Keratinocyte (primary cell): Measurements from ENCODE around the gene QSOX2. TPM values are rescaled to one million over a fixed set of nuclear protein-coding genes. Genes with fewer than 3 reads are reported as not detected.

Source experiments
- DNase-seq: peaks from one replicate; pipeline ENCODE4 v3.0.0-alpha.2; 2011; ENCODE audit warnings: low read depth, missing footprints, low spot score
- FAIRE-seq: peaks from 2 replicates; lab custom pipeline; 2011; peaks lifted over from hg19 to GRCh38; lab: Jason Lieb, UNC
- H2AFZ ChIP-seq: 2 replicates; pipeline ENCODE4 v1.6.0; 2012; ENCODE audit warnings: low read length, control low read depth, inconsistent platforms; ENCODE audit not compliant: control insufficient read depth
- H3K27ac ChIP-seq: 2 replicates; pipeline ENCODE4 v1.5.1; 2011; ENCODE audit warnings: low read length; ENCODE audit not compliant: control insufficient read depth, insufficient read depth
- H3K27me3 ChIP-seq: 3 replicates; pipeline ENCODE4 v1.6.0; 2011; ENCODE audit warnings: low read length; ENCODE audit not compliant: control insufficient read depth, insufficient read depth; ENCODE audit errors: extremely low read depth
- H3K36me3 ChIP-seq, 2 experiments: 2 replicates in 1 of 2; 3 replicates in 1 of 2; pipeline ENCODE4 v1.5.1; 2011; ENCODE audit warnings: low read length in 2 of 2, mild to moderate bottlenecking in 1 of 2; ENCODE audit not compliant: control insufficient read depth in 2 of 2, insufficient read depth in 2 of 2; ENCODE audit errors: extremely low read depth in 1 of 2
- H3K4me1 ChIP-seq: 3 replicates; pipeline ENCODE4 v1.5.1; 2011; ENCODE audit warnings: low read length; ENCODE audit not compliant: control insufficient read depth, insufficient read depth; ENCODE audit errors: extremely low read depth
- H3K4me2 ChIP-seq: 3 replicates; pipeline ENCODE4 v1.6.0; 2011; ENCODE audit warnings: low read depth, low read length; ENCODE audit not compliant: control insufficient read depth, insufficient read depth; ENCODE audit errors: extremely low read depth
- H3K4me3 ChIP-seq, 3 experiments: fragments of 200-600 bp in 1 of 3; sonication (generic) in 1 of 3; 2 replicates in 2 of 3; 3 replicates in 1 of 3; pipeline ENCODE4 v1.5.1; 2011 to 2016; ENCODE audit warnings: low read length in 3 of 3, mild to moderate bottlenecking in 3 of 3, control low read depth in 2 of 3, inconsistent platforms in 1 of 3, low read depth in 1 of 3, mixed read lengths in 1 of 3, mixed run types in 1 of 3, moderate library complexity in 1 of 3; ENCODE audit not compliant: control insufficient read depth in 2 of 3, insufficient read depth in 2 of 3; ENCODE audit errors: extremely low read depth in 1 of 3
- H3K79me2 ChIP-seq: 2 replicates; pipeline ENCODE4 v1.6.0; 2012; ENCODE audit warnings: low read length; ENCODE audit not compliant: control insufficient read depth, insufficient read depth
- H3K9ac ChIP-seq: 3 replicates; pipeline ENCODE4 v1.6.0; 2011; ENCODE audit warnings: low read length; ENCODE audit not compliant: control insufficient read depth, insufficient read depth; ENCODE audit errors: extremely low read depth
- H3K9me1 ChIP-seq: 3 replicates; pipeline ENCODE4 v1.6.0; 2011; ENCODE audit warnings: low read length; ENCODE audit not compliant: control insufficient read depth, insufficient read depth; ENCODE audit errors: extremely low read depth
- H3K9me3 ChIP-seq: 2 replicates; pipeline ENCODE4 v1.5.1; 2012; ENCODE audit warnings: low read depth, low read length; ENCODE audit not compliant: control insufficient read depth
- H4K20me1 ChIP-seq: 3 replicates; pipeline ENCODE4 v1.6.0; 2011; ENCODE audit warnings: low read length; ENCODE audit not compliant: control insufficient read depth, insufficient read depth; ENCODE audit errors: extremely low read depth
- EZH2 ChIP-seq: IDR thresholded peaks from one replicate; pipeline ENCODE4 v1.6.1; 2012; ENCODE audit warnings: inconsistent platforms, mild to moderate bottlenecking, low read length, moderate library complexity
- dilution Hi-C: fragments of 300-500 bp; cut with MboI; formaldehyde crosslinking; loops from one replicate; pipeline ENCODE4 v1.7.0; 2020; ENCODE audit warnings: low sequenced_read_pairs; ENCODE audit not compliant: extremely low pct_ligation_motif_present
- polyA plus RNA-seq, 5 experiments: library from polyadenylated mRNA; depleted of rRNA in 3 of 5; stranded (reverse) in 3 of 5; stranded (forward) in 1 of 5; unstranded in 1 of 5; fragments of >200 nt; gene quantifications; 1 replicate in 1 of 5; 2 replicates in 3 of 5; 3 replicates in 1 of 5; pipeline versions ENCODE4 v1.2.1 to v1.2.3, GENCODE V29; 2011 to 2012; ENCODE audit warnings: missing spikeins in 2 of 5, low read depth in 1 of 5, low replicate concordance in 1 of 5
- TF ChIP-seq, protein P1 (sequence below), 3 experiments: IDR thresholded peaks in 1 of 3; conservative IDR thresholded peaks in 1 of 3; optimal IDR thresholded peaks in 1 of 3; 2 replicates in 2 of 3; 3 replicates in 1 of 3; pipeline versions ENCODE3 to v1.5.1; 2011; ENCODE audit warnings: low read length in 3 of 3, mild to moderate bottlenecking in 3 of 3, moderate library complexity in 2 of 3, control low read depth in 1 of 3, inconsistent platforms in 1 of 3; ENCODE audit not compliant: insufficient read depth in 2 of 3; ENCODE audit errors: extremely low read depth in 1 of 3

QSOX2 gene
- polyA plus RNA-seq, 1 donor (not counting 4 experiments of a cell fraction or from before 2014, with no cell fraction given): 11.9 TPM

DNA sequence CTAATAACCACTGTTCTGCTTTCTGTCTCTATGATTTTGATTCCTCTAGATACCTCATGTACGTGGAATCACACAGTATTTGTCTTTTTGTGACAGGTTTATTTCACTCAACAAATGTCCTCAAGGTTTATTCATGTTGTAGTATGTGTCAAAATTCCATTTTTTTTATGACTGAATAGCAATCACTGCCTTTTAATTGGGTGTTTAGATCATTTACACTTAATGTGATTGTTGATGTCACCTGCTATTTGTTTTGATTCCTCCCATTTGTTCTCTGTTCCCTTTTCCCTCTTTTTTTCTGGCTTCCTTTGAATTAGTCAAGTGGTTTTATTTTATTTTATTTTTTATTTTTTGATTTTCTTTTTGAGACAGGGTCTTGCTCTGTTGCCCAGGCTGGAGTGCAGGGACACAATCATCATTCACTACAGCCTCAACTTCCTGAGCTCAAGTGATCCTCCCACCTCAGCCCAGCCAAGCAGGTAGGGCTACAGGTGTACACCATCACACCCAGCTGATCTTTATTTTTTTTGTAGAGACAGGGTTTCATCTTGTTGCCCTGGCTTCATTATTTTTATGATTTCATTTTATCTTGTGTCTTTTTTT lies 82.3 kb downstream of the QSOX2 start:
- Histone ChIP-seq H4K20me1 (no peaks in the 10 kb centered on the region), H3K79me2 (no peaks in the 10 kb centered on the region), H3K9ac (no peak overlapping the region), H3K4me3 (no peak overlapping the region), H3K4me1 (no peaks in the 10 kb centered on the region), H3K36me3 (no peaks in the 10 kb centered on the region), H3K27ac (no peak overlapping the region), H3K27me3 (peaks cover 2% of the 10 kb centered on the region), H3K4me2 (no peak overlapping the region), H2AFZ (no peak overlapping the region), H3K9me1 (no peaks in the 10 kb centered on the region), H3K9me3 (no peaks in the 10 kb centered on the region)
- no peak for FAIRE-seq
- dilution Hi-C loops: no loop called here
- DNase-seq: no peak
- TF ChIP-seq, protein P1, sequence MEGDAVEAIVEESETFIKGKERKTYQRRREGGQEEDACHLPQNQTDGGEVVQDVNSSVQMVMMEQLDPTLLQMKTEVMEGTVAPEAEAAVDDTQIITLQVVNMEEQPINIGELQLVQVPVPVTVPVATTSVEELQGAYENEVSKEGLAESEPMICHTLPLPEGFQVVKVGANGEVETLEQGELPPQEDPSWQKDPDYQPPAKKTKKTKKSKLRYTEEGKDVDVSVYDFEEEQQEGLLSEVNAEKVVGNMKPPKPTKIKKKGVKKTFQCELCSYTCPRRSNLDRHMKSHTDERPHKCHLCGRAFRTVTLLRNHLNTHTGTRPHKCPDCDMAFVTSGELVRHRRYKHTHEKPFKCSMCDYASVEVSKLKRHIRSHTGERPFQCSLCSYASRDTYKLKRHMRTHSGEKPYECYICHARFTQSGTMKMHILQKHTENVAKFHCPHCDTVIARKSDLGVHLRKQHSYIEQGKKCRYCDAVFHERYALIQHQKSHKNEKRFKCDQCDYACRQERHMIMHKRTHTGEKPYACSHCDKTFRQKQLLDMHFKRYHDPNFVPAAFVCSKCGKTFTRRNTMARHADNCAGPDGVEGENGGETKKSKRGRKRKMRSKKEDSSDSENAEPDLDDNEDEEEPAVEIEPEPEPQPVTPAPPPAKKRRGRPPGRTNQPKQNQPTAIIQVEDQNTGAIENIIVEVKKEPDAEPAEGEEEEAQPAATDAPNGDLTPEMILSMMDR (optimal IDR thresholded peaks at IDR 0.05 in 1 of 3, IDR thresholded peaks at IDR 0.05 in 1 of 3, conservative IDR thresholded peaks at IDR 0.05 in 1 of 3; ENCODE audit: extremely low read depth in 1 of 3, insufficient read depth in 2 of 3, low read length in 3 of 3): no peak
- no peak for TF ChIP-seq EZH2

- no peak overlapping the region for H3K27ac ChIP-seq
- no peaks in the 10 kb centered on the region for H4K20me1 ChIP-seq
- H3K27me3 ChIP-seq: peaks cover 14% of the 10 kb centered on the region
- H3K4me3 ChIP-seq: no peak overlapping the region
- H2AFZ ChIP-seq: no peak overlapping the region
- no peak overlapping the region for H3K4me2 ChIP-seq
- H3K79me2 ChIP-seq: no peaks in the 10 kb centered on the region
- no peaks in the 10 kb centered on the region for H3K9me3 ChIP-seq
- TF ChIP-seq EZH2: no peak
- TF ChIP-seq, protein P1 (optimal IDR thresholded peaks at IDR 0.05 in 1 of 3, IDR thresholded peaks at IDR 0.05 in 1 of 3, conservative IDR thresholded peaks at IDR 0.05 in 1 of 3; ENCODE audit: extremely low read depth in 1 of 3, insufficient read depth in 2 of 3, low read length in 3 of 3): no peak
- FAIRE-seq (no peak), DNase-seq (no peak)
- no peaks in the 10 kb centered on the region for H3K36me3 ChIP-seq
- no peaks in the 10 kb centered on the region for H3K9me1 ChIP-seq
- H3K4me1 ChIP-seq: no peaks in the 10 kb centered on the region
- H3K9ac ChIP-seq: no peak overlapping the region
- dilution Hi-C loops: no loop called here
Measured at GRCh38 chr9:136160995-136161610, 84.5 kb downstream of the QSOX2 start.
